Astrocyte of the hippocampus (primary cell): ENCODE measurements around the gene CADPS.

ENCODE experiments used
- DNase-seq: peaks from one replicate; pipeline ENCODE4 v3.0.0; 2011; ENCODE audit warnings: low read depth, low spot score

Gene CADPS

DNA sequence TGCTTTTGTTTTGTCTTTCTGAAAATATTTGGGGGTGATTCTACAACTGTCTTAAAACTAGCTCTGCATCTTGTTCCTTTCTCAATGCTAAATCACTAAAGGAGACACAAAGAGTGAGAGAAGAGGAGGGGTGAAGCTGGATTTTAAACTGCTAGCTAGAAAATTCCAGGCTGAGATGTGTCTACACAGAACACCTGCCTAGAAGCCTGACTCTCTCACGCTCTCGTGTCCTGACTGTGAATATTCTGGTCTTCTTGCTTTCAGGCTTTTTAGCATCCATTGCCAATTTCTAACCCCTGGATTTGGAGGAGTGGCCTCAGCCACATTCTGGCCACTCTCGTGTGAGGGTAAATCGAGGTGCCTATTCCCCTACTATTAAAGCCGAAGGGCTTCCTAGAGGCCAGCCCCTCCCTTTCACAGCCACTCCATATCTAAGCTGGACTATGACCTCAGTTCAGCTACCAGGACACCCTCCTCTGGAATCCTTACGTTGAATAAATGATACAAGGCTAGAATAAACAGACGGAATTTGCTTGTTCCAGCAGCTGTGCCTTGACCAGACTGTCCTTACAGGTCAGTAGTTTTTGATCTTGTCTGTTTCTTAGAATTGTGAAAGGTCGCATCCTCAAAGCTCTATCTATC is 353.6 kb downstream of the CADPS start:
- no peak for DNase-seq

DNA sequence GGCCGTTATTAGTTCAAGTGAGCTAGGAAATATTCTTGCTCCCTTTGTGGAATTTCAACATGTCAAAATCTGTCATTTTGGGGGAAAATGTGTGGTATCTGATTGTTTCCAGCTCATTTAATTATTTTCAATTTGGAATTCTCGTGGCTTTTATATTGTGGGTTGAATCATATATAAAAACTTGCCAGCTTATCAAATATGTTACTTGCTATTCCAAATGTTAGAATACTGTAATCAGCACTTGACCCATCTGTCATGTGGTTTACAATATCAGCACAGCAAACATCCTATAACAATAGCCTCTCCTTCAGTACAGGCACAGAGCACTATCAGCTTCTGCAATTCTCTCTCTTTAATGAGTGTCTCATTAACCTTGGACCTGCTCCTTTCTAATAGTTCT is 371.7 kb downstream of the CADPS start:
- DNase-seq, result no peak

DNA sequence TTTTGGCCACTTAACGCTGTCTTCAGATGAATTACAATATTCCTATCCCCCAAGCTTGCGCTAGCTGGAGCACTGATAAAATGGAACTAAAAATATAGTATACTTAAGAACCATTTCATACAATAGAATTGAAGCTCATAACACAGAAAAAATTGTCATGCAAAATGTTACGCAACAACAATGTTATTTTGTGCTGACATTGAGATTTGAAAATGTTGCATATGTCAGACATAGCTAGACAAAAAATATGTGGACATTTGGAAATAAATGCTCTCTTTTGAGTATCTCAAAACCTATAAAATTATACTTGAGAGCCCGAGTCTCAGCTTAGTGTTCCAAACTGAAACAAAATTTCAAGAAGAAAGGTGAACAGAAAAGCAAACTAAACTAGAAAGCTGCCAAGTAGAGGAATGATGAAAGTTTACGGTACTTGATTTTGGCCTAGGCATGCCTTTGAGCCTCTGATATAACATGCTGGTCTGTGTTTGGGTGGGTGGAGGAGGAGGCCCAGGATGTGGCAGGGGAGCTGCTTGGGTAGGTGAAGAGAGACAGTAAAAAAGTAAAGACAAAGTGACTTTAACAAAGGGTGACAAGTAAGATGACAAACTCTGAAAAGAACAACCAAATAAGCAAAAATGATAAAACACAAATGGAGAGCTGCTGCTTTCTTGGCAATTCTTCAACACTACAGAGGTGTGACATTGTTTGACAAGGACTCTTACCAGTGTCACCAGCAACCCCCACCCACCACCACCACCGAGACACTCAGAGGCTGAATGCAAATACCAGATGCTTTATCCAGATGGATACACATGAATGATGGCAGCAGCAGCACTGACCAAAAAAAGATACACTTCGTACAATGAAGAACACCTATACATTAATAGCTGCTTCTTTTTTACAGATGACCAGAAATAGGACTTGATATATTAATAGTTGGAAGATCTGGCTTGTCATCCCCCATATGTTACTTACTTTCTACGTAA is 372.6 kb downstream of the CADPS start:
- DNase-seq, result no peak

DNA sequence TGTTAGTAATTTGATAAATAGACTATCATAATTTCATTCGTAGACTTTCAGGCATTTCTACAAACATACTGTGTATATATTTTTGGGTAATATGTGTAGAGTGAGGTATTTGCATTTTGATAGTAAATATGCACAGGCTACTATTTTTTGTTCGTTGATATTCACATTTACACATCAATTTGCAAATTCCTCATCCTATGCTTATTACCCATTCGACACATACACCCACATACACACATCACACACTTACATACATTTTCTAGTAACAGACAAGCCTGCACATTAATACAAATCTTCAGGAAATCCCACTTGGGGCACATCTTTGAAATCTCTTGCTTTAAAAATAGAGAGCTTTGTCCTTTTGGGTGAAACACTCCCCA is 373.9 kb downstream of the CADPS start:
- DNase-seq, result no peak

DNA sequence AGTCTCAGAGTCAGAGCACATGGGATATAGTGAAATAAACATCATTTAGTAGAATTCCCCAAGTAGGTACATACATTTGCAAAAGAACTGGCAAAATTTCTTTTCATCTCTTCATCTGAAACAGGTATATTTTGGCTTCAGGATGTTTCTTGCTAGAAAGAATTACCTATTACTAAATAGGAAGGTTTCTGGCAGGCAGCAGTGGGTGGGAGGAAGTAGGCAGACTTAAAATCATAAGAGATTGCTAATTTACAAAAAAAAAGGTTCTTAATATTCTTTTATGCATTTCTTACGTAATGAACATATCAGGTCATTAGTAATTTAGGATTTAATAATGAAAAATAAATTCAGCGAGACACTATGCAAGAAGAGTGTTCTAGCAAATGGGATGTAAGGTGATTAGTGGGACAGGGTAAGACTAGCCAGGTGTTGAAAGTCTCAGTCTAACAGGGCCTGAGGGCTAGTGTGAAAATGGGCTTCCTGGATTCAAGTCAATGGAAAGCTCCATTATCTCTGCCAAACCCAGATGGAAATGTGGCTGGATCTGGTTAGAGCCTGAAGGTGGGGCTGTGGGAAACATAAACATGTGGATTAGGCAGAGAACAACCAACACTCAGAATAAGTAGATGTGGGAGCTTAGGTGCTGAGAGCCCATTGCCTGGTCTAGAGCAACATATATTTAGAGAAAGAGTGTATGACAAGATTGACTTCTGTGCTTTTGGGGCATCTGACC is 374.5 kb downstream of the CADPS start:
- peak; percentile 14 for DNase-seq

DNA sequence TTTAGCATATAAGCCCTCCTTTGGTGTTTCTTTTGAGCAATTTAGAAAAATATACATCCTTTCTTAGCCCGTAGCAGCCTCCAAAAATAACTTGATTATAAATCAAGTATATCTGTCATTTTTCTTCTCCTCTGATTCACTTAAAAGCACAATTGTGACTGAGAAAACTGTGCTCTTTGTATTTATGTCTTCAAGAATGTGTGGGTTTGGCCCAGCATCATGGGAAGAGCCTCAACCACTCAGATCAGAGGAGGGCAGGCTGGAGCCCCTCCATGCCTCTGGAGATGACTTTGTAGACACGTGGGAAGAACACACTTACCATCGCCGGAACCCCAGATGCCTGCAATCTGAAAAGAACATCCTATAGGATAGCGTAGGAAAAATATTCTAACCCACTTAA is 378.1 kb downstream of the CADPS start:
- DNase-seq, result no peak

DNA sequence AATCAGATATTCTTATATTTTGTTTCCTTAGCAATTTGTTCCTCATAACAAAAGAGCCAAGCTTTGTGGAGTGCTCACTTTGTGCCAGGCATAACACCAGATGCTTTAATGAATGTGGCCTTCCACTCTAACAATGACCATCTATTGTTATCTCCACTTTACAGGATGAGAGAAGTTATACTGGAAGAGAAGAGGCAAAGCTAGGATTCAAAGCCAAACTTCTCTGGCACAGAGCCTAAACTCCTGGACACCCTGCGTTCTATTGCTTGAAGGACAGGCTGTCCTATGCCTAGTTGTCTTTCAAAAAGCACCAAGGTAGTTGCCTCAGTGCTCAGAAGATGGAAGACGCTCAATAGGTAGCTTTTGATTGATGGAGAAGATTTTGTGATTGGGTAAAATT is 378.7 kb downstream of the CADPS start:
- DNase-seq, result no peak

DNA sequence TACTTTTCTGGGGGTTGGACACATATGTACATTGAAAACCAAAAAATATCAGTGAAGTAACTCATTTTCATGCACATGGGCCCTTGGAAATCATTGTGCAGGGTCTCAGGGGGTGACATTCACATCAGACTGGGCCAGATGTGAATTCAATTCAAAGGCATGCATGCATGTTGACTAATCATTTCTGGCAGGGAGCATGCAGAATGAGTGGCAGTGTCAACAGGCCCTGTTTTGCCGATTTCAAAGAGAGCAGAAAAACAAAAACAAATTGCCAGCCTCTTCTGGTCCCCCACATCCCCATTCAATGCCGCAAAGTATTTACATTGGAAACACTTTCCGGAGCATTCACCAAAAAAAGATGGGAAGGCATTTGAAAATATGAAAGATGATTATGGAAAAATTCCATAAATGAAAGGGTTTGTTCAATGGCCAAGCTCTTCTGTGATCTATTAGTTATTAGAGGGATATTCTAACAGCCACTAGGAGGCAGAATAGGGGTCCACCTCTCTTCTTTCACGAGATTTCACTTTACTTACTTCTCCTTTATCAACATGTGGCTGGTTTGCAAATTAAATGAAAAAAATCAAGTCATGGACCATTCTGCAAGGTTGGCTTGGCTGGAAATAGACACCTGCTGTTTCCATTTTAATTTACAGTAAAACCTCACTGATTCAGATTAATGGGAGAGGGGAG is 382.0 kb downstream of the CADPS start:
- peak; percentile 36 for DNase-seq

DNA sequence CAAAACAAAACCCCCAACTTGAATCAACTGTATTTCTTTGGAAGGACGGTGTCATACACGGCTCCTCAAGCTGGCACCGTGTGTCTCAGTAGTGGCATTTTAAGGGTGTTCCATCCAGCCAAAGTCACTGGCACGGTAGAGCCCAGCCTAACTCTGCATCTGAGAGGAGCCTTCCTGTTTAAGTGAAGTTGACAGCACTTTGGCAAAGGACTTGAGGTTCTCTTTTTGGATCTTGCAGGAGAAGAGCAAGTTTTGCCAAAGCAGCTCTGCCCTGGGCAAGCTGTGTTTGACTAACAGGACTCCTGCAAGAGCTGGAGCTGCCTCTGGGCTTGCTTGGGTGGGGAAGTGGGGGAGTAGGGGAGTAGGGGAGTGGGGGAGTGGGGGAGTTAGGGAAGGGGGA is 392.3 kb downstream of the CADPS start:
- DNase-seq, result no peak

DNA sequence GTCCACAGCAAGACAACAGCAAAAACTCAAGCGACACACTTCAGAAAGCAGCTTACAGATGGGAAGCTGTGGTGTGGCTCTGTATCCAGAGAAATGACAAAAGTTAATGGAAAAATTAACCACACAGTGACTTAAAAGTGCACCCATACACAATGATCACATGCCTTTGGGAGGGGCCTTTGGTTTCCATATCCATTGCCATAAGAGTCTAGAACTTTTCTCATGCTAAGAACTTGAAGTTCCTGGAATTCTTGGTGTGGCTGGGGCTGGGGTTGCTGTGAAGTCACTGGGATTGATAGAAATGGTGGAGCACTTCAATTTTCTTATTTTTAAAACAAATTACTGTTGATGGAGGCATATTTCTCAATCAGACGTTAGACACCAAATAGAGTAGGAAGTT is 393.3 kb downstream of the CADPS start:
- DNase-seq, result no peak

DNA sequence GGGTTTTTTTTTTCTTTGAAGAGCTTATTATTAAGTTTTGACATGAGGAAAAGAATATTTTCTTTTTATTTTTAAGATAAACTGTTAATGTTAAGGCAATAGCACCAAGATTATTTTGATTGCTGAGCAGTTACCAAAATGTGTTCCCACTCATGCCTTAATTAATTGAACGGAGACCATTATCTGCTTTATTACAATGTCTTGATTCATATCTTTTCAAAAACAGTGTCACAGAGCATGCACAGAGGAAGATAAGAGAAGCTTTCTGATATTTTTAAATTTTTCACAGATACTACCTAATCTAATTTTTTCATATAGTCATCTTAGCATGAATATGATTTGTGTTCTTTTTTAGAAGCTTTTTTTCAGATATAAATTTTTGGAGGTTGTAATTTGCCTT is 395.2 kb downstream of the CADPS start:
- no peak for DNase-seq

DNA sequence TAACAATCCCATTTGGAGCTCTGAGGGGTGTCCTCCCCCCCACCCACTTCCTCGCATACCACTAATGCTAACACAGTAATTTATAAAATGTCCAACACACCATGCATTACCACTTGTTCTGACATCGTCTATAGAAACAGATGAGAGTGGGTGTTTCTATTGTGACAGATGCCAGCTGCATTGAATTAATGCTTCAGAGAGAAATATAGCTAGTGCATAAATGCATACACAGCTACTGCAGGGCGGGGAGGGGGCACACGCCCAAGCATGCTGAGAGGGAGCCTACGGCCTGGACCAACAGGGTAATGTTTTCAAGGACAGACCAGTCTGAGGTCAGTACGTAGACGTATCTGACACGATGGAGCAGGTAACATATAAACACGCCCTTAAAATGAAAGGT is 395.9 kb downstream of the CADPS start:
- DNase-seq, result no peak

DNA sequence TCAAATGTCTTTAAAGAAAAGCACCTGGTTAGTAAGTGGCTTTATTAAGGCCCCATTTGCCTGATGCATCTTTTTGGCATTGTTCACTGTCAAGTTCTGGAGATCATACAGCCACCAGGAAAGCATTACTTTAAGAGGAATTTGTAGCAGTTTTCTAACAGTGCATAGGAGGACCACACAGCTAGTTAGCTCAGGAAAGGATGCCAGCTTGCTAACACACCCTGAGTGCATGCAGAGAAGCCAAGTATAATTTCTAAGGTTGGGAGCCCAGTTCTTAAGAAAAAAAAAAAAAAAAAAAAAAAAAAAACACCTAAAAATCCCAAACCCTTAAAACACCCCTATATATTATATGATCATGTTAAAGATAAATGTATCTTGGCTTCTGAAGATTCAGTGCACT is 399.9 kb downstream of the CADPS start:
- no peak for DNase-seq

DNA sequence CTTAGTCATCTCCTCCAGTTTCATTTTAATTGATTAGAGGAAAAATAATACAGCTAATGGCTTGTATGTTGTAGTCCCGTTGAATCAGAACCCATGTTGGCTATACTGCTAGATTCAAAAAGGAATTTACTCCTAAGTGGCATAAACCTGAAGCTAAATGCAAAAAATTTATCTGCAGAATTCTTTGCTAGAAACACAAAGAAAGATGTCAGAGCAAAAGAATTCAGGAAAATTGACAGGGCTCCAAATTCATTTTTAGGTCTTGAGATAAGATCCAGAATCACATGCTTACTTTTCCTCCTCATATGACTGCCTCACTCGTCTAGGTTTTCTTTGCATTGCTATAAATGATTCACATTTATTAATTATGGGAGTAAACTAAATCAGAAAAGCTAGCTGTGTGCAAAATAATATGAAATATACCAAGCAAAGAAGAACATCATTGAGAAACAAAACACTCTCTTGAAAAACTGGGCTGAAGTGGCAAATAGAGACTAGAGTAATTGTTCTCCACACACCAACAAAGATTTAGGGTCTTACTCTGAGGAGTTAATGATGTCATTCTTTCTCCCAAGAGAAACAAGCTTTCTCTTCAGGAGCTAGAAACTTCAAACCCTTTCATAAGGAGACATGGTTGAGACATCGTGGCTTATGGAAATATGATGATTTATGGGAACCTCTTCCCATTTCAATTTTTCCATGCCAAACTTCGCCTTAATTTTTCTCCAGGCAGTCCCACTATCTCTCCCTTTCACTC is 407.1 kb downstream of the CADPS start:
- peak; percentile 27 for DNase-seq

DNA sequence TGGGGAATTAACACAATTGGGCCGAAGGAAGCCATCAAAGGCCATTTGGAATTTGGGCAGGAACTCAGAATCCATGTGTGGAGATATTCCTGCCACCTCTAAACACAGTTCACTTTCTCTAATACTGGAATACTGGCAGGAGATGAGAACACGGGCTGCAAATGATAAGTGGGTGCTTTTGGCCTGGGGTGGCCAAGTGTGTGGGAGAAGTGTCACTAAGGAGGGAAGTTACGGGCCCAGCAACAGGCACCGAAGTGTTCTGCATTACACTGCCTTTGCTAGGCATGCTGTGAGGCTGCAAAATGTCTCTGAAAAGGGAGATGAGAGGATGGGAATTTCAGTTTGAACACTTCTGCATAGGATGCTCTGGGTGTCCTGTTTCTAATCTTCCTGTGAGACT is 412.4 kb downstream of the CADPS start:
- no peak for DNase-seq

DNA sequence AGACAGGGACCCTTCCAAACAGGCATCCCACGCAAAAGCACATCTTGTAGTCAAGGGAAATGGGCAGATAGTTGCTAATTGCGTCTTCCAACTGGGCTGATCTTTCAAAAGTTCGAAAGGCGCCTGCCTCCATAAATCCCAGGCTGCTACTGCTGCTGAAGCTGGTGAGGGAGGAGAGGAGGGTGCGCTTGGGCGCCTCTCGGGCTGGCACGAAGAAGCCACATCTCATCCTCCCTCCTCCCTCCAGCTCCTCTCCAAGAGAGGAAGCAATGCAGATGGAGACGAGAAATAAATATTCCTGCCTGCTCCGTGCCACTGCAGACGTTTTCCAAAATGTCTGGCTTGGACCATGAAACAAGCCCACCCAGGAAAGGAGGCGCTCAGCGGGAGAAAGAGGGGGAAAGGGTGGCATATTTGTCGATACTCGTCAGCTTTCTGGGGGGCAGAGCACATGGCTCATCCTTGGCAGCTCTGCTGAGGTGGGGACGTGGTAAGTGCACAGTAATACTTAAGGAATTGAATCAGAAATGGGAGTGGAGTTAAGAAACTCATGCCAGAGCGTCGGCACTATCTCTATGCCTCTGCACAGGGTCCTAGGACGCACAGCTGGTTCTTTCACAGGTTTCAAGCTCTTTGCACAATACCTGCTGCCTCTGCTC is 413.0 kb downstream of the CADPS start:
- DNase-seq, result no peak

DNA sequence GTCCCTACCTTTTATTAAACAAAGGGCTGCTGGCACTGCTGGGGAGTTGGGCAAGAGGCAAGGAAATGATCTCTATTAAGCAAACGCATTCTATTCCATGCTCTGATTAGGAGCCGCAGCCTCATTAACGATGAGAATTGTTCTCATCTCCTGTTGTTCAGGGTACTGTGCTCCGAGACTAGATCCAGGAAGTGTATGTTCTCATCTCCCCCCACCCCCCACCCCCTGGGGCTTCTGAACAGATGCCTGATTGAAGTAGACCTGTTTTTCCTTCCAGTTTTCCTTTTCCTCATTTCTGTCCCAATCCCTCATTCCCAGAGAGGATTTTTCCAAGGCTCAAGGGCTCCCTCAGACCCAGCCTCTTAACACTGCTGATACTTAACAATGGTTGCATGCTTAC is 420.3 kb downstream of the CADPS start:
- no peak for DNase-seq

DNA sequence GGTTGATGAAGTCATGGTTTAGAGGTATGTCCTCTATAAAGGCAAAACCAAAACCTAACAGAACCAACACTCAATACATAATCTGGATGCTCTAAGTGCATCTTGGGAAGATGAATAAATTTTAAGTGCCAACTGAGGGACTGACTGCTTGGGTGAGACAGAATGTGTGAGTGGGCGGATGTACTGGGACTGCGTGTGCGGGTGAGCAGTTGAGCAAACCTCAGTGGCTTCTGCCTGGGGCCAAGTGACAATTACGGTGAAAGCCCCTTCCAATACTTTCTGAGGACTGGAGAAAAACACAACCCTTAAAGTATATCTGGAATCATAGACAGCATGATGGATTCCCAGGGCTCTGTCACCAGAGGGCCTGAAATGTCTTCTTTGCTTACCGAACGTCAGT is 421.8 kb downstream of the CADPS start:
- no peak for DNase-seq

DNA sequence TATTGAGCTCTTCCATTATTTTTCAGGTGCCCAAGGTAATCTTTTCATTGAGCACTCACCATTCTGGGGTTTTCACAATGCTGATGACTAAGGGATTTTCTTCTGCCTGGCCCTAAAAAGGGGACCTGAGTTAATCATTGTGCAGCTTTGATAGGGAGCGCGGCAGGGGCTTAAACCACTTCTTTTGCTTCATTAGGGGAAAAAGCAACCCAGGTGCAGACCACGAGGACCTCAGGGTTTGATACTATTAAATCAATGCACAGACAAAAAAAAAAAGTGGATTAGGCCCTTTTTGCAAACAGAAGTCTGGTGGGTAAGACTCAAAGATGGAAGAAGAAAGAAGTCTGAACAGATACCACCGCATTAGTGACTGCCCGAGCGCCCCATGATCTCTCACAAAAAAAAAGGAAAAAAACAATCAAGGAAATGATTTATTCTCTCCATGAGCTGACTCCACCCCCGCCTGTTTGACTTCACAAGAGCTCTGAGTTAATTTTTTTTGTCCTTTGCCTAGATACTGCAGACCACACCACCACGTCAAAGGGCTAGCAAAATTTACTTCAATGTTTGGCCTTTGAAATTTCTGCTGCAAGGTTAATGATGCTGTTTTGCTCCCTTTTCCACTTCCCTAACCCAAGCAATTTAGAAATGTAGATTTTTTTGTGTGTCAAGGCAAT is 423.9 kb downstream of the CADPS start:
- DNase-seq, result no peak

DNA sequence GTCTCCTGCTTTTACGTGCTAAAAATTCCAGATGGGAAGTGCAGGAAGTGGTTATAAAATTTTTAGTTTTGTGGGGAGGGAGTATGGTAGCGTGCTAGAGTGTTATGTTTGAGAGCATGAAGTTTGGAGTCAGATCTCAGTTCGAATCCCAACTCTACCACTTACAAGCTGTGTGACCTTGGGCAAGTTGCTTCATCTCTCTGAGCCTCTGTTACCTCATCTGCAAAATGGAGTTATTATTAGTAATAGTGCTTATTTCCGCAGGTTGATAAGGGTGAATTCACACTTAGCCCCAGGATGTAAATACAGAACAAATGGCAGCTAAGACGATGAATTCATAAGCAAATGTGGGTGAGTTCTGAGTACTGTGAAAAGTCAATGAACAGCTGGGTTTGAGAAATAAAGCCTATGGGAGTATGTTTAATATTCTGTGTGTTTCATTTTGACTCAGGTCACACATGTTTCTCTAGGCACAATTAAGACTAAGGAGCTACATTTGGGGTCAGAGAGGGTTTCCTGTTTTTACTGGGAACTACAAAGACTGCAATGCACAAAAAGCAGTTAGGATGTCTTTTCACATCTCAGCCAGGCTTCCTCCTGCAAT is 428.8 kb downstream of the CADPS start:
- no peak for DNase-seq
